AG09309 (cell line): ENCODE data around the gene NPIPB6.

ENCODE experiments used
- DNase-seq: peaks from one replicate; pipeline ENCODE4 v3.0.0-alpha.2; 2010; ENCODE audit warnings: low read depth
- H3K4me3 ChIP-seq: 2 replicates; pipeline ENCODE4 v1.5.1; 2011; ENCODE audit warnings: mild to moderate bottlenecking, low read depth, low read length, moderate library complexity; ENCODE audit not compliant: control insufficient read depth
- TF ChIP-seq, protein P1 (sequence below): IDR thresholded peaks from 2 replicates; pipeline ENCODE4 v1.5.1; 2011; ENCODE audit warnings: mild to moderate bottlenecking, low read depth, low read length, inconsistent platforms; ENCODE audit not compliant: insufficient read depth, control insufficient read depth; ENCODE audit errors: missing control alignments

NPIPB6 gene

GRCh38 chr16:28319476-28320022, 43.8 kb downstream of the NPIPB6 start:
- no peak for DNase-seq
- no peak overlapping the region for H3K4me3 ChIP-seq
- TF ChIP-seq, protein P1, sequence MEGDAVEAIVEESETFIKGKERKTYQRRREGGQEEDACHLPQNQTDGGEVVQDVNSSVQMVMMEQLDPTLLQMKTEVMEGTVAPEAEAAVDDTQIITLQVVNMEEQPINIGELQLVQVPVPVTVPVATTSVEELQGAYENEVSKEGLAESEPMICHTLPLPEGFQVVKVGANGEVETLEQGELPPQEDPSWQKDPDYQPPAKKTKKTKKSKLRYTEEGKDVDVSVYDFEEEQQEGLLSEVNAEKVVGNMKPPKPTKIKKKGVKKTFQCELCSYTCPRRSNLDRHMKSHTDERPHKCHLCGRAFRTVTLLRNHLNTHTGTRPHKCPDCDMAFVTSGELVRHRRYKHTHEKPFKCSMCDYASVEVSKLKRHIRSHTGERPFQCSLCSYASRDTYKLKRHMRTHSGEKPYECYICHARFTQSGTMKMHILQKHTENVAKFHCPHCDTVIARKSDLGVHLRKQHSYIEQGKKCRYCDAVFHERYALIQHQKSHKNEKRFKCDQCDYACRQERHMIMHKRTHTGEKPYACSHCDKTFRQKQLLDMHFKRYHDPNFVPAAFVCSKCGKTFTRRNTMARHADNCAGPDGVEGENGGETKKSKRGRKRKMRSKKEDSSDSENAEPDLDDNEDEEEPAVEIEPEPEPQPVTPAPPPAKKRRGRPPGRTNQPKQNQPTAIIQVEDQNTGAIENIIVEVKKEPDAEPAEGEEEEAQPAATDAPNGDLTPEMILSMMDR, result no peak

GRCh38 chr16:28318042-28318744, 45.1 kb downstream of the NPIPB6 start:
- no peak for DNase-seq
- no peak overlapping the region for H3K4me3 ChIP-seq
- TF ChIP-seq, protein P1, result no peak

GRCh38 chr16:28317040-28317880, 46.0 kb downstream of the NPIPB6 start:
- H3K4me3 ChIP-seq, result no peak overlapping the region
- DNase-seq, result no peak
- TF ChIP-seq, protein P1, result peak; percentile 89

GRCh38 chr16:28316054-28316453, 47.3 kb downstream of the NPIPB6 start:
- TF ChIP-seq, protein P1, result no peak
- no peak for DNase-seq
- no peak overlapping the region for H3K4me3 ChIP-seq

DNA sequence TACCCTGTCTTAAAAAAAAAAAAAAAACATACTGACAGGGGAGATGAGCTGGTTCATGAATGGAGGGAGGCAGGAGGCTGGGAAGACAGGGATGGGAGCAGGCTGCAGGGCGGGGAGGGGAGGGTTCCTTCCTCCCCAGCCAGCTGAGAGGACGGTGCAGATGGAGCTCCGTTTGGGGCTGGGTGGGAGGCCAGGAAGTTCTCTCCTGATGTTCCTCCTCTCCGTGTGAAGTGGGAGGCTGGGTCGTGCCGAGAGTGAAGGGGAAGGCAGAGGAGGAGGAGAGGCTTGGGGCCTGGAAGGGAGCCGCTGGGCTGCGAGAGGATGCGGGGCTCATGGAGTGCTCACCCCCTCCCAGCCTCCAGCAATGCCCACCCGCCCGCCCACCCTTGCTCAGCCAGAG, 49.7 kb downstream of the NPIPB6 start:
- H3K4me3 ChIP-seq, result no peak overlapping the region

GRCh38 chr16:28312327-28312726, 51.0 kb downstream of the NPIPB6 start:
- TF ChIP-seq, protein P1, result no peak
- DNase-seq, result no peak

More for the DNA sequence above, 49.7 kb downstream of the NPIPB6 start:
- TF ChIP-seq, protein P1, result no peak
- DNase-seq, result no peak

More at GRCh38 chr16:28312327-28312726, 51.0 kb downstream of the NPIPB6 start:
- no peak overlapping the region for H3K4me3 ChIP-seq
